Islet of Langerhans (tissue), 1 donor: ENCODE measurements around the gene ANKRD44.

Experiments used
- FAIRE-seq: peaks from one replicate; lab custom pipeline; 2011; peaks lifted over from hg19 to GRCh38; lab: Jason Lieb, UNC

The ANKRD44 gene

GRCh38 chr2:197176522-197176921, 134.1 kb downstream of the ANKRD44 start:
- FAIRE-seq, result no peak

- no peak for FAIRE-seq
These were observed 136.0 kb downstream of the ANKRD44 start for GRCh38 chr2:197174539-197175094.

GRCh38 chr2:197171582-197171981, 139.0 kb downstream of the ANKRD44 start:
- no peak for FAIRE-seq

- FAIRE-seq, result no peak
These were observed 140.4 kb downstream of the ANKRD44 start for GRCh38 chr2:197170208-197170607.

DNA sequence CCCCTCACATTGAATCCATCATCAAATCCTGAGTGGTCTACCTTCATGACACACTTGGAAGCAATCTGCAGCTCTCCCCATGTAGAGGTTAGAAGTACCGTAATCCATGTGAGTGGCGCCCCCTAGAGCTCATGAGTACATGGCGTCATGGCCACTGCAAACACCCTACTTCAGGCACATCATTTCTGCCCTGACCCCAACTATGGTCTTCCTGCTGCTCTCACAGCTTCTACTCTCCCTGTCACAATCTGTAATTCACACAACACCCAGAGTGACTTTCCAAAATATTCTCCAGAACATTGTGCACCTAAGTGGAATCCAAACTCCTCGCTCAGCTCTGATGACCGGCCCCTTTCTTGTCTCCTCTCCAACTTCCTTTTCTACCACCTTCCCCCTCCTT, 141.9 kb downstream of the ANKRD44 start:
- FAIRE-seq, result no peak

- FAIRE-seq, result no peak
These were observed 142.8 kb downstream of the ANKRD44 start for GRCh38 chr2:197167608-197168314.

- FAIRE-seq, result no peak
These were observed 145.6 kb downstream of the ANKRD44 start for GRCh38 chr2:197165020-197165419.

- FAIRE-seq, result no peak
These were observed 146.3 kb downstream of the ANKRD44 start for GRCh38 chr2:197164141-197164754.

GRCh38 chr2:197163712-197164140, 146.9 kb downstream of the ANKRD44 start:
- no peak for FAIRE-seq

GRCh38 chr2:197161774-197162173, 148.8 kb downstream of the ANKRD44 start:
- FAIRE-seq, result no peak

- FAIRE-seq, result no peak
These were observed 150.8 kb downstream of the ANKRD44 start for GRCh38 chr2:197159661-197160211.

GRCh38 chr2:197158591-197159550, 151.7 kb downstream of the ANKRD44 start:
- FAIRE-seq, result peak; percentile 30

GRCh38 chr2:197157879-197158537, 152.6 kb downstream of the ANKRD44 start:
- FAIRE-seq, result no peak

DNA sequence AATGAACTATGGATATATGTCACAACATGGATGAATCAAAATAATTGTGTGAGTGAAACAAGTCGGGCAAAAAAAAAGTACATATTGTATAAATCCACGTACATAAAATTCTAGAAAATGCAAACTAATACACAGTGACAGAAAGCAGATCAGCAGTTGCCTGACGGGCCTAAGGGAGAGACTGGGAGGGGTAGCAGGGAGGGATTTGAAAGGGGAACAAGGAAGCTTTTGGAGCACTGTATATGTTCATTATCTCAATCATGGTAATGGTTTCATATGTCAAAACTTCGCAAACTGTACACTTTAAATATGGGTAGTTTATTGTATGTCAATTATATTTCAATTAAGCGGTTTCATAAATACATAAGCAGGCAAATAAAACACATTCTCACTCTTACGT, 153.8 kb downstream of the ANKRD44 start:
- no peak for FAIRE-seq

GRCh38 chr2:197152451-197153228, 157.9 kb downstream of the ANKRD44 start:
- FAIRE-seq, result no peak

DNA sequence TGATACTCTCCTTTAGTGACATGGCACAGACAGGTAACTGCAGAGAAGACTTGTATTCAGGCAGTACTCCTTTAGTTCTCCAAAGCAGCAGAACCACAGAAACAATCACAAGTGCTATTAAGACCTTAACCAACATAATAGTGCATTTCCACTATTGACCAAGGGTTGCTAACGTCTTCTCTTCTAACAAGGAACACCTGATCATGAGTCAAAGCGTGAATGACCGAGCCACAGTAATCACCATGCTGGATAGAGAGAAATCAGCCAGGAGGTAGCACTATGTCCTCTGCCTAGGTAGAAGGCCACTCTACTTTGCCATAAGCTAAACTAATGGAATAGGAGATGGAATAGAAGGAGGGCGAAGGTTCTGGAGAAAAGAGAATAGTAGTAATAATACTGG, 161.0 kb downstream of the ANKRD44 start:
- no peak for FAIRE-seq

GRCh38 chr2:197148401-197148800, 162.2 kb downstream of the ANKRD44 start:
- FAIRE-seq, result no peak

GRCh38 chr2:197147942-197148341, 162.6 kb downstream of the ANKRD44 start:
- no peak for FAIRE-seq

GRCh38 chr2:197146995-197147394, 163.6 kb downstream of the ANKRD44 start:
- no peak for FAIRE-seq

- FAIRE-seq, result no peak
These were observed 165.0 kb downstream of the ANKRD44 start for GRCh38 chr2:197145471-197146056.
